Measurements from ENCODE around the gene THSD4. TPM values are rescaled to one million over a fixed set of nuclear protein-coding genes. Genes with fewer than 3 reads are reported as not detected.

THSD4 gene
- total RNA-seq, 4 donors from 2014 or later = 2.7 to 49.2 (median 15.8) TPM

DNA sequence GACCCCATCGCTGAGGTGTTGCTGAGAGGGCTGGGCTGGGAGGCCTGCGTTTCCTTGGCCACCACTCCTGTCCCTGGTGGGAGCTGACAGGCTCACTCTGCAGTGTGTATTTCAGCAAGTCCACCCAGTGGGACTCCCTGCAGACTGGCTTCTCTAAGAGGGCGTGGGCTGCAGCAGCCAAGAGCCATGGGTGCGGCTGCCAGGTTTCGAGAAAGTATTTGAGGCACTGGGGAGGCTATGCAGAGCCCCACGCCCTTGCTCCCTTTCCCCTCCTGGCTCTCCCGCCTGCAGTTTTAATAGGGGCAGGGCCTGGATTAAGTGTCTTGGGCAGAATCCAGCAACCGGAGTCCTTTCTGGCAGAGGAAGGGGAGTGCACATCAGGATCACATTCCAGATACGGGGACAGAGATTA lies 242.1 kb downstream of the THSD4 start:
- no peak for DNase-seq (ENCODE audit: low spot score)
- ATAC-seq (ENCODE audit: low FRiP score) = no peak
- TF ChIP-seq CTCF (IDR thresholded peaks at IDR 0.05) = no peak

GRCh38 chr15:71357967-71358366 lies 242.7 kb downstream of the THSD4 start:
- DNase-seq (ENCODE audit: low spot score) (no peak), ATAC-seq (ENCODE audit: low FRiP score) (no peak)
- TF ChIP-seq CTCF (IDR thresholded peaks at IDR 0.05) = no peak

- no peak for TF ChIP-seq CTCF (IDR thresholded peaks at IDR 0.05)
- DNase-seq (ENCODE audit: low spot score) (no peak), ATAC-seq (ENCODE audit: low FRiP score) (no peak)
These were observed 244.0 kb downstream of the THSD4 start for GRCh38 chr15:71359246-71359645.

DNA sequence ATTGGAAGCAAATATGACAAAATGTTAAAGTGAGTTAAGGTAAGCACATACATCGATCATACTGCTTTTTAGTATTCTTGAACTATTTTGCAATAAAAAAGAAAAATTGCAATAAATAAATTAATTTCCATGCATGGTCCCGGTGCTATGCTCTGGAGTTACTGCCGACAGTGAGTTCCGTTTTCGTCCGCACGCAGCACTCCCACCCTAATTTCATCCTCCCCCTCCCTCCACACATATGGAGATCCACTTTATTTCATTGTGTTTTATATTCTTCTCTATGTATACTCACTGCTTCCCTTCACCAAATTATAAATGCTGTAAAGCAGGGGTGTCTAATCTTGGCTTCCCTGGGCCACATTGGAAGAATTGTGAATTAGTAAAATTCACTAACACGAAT lies 247.3 kb downstream of the THSD4 start:
- DNase-seq (ENCODE audit: low spot score) (no peak), ATAC-seq (ENCODE audit: low FRiP score) (no peak)
- TF ChIP-seq CTCF (IDR thresholded peaks at IDR 0.05) = no peak

DNA sequence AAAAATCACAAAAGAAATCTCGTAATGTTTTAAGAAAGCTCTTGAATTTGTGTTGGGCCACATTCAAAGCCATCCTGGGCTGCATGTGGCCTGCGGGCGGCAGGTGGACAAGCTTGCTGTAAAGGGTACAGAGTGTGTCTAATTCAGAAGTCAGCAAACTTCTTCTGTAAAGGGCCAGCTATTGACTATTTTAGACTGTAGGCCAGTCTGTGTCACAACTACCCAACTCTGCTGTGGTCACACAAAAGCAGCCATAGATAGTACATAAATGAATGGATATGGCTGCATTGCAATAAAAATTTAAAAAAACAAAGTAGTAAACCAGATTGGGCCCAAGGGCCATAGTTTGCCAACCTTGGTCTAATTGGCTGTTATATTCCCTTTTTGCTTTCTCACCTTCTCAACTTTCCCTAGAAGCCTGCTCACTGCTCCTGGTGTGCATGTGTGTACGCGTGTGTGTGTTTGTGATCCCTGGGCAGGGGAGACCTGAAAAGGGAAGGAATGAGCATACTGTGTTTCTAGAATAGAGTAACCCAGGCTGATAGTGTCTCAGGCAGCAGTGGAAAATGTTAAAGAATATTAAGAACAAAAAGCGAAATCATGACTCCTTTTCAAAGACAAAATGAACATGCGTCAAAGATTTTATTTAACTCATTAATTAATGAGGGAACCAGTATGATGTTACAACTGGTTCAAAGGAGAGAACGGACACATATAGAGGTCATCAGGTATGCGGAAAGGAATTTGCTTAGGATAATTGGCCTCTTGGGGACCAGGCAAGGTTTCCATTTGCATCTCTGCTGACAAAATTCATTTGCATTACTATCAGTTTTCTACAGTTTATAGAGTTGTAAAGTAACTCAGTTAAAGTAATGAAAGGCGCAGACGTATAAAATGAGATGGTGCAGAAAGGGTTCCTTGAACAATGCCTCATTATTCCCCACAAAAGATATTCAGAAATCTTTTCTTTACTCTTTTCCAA lies 248.0 kb downstream of the THSD4 start:
- ATAC-seq (ENCODE audit: low FRiP score) (no peak), DNase-seq (ENCODE audit: low spot score) (no peak)
- TF ChIP-seq CTCF (IDR thresholded peaks at IDR 0.05) = no peak

GRCh38 chr15:71364117-71364584 lies 248.9 kb downstream of the THSD4 start:
- DNase-seq (ENCODE audit: low spot score) (no peak), ATAC-seq (ENCODE audit: low FRiP score) (no peak)
- TF ChIP-seq CTCF (IDR thresholded peaks at IDR 0.05) = no peak

GRCh38 chr15:71366522-71366921 lies 251.3 kb downstream of the THSD4 start:
- no peak for ATAC-seq (ENCODE audit: low FRiP score)
- no peak for DNase-seq (ENCODE audit: low spot score)
- TF ChIP-seq CTCF (IDR thresholded peaks at IDR 0.05) = no peak
